Suprapubic skin (tissue), 4 donors: ENCODE results near the gene MKRN3.

Source experiments
- CTCF ChIP-seq, 2 donors: fragments of 200-600 bp in 1 of 2; fragments of 450-650 bp in 1 of 2; sonication (generic) in 1 of 2; IDR thresholded peaks; one replicate each; pipeline ENCODE4 v1.5.1; 2016 to 2019; ENCODE audit warnings: antibody characterized with exemption in 2 of 2, mild to moderate bottlenecking in 1 of 2, moderate library complexity in 1 of 2
- EP300 ChIP-seq: sonication (generic); formaldehyde crosslinking; IDR thresholded peaks from one replicate; pipeline ENCODE4 v1.6.1; 2017; ENCODE audit warnings: antibody characterized with exemption
- POLR2A ChIP-seq, 2 donors: fragments of 450-650 bp; IDR thresholded peaks; one replicate each; pipeline ENCODE4 v1.6.1; 2017; ENCODE audit warnings: antibody characterized with exemption in 2 of 2, mild to moderate bottlenecking in 2 of 2, moderate library complexity in 2 of 2
- POLR2AphosphoS5 ChIP-seq, 3 donors: sonication (generic); formaldehyde crosslinking; IDR thresholded peaks; one replicate each; pipeline ENCODE4 v1.6.1; 2017; ENCODE audit warnings: antibody characterized with exemption in 3 of 3

DNA sequence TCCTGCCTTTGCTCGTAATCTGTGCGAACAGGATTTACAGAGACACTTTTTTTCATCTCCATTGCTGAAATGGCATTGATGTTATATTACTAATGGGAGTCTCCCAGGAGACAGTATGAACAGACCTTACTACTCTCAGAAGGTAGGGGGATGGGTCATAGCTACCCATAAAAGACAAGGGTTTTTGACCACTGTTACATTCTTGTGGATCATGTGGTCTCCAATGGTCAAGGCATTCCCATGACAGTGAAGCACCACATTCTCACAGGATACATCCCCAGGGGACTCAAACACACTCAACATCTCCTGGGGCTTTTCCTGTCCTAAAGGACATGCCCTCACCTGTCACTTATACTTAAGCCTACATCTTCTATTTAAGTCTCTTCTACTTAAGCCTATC is 40.8 kb downstream of the MKRN3 start:
- no peak for TF ChIP-seq CTCF (IDR thresholded peaks at IDR 0.05)
- no peak for TF ChIP-seq EP300
- no peak for TF ChIP-seq POLR2AphosphoS5 (IDR thresholded peaks at IDR 0.05)
- no peak for TF ChIP-seq POLR2A (IDR thresholded peaks at IDR 0.05)
